ENCODE measurements around the gene CRYGD. TPM values are rescaled to one million over a fixed set of nuclear protein-coding genes. Genes with fewer than 3 reads are reported as not detected.
"Not testable (repeated sequence)": the region's sequence is repeated elsewhere in the genome, so short reads cannot be mapped to it uniquely, and the experiment has no call there.

CRYGD gene
- not detected for total RNA-seq

GRCh38 chr2:208124013-208124715 lies at the start of gene CRYGD:
Gene CRYGD, minus strand, starts transcription at chr2:208124524. Its CDS starts 51 bp downstream, at chr2:208124473.
- H3K36me3 Mint-ChIP-seq (ENCODE audit: low read depth); H3K27ac Mint-ChIP-seq; intact Hi-C loops (cut with DNase I, micrococcal nuclease); CTCF ChIA-PET; H3K9me3 Mint-ChIP-seq (ENCODE audit: low read depth); POLR2A ChIA-PET: not testable (repeated sequence)
- H3K4me1 Mint-ChIP-seq = peaks cover 11% of the 10 kb centered on the region
- H3K4me3 Mint-ChIP-seq = peak within 1 kb of the TSS; percentile 47
- peaks cover 25% of the 10 kb centered on the region for H3K27me3 Mint-ChIP-seq
- DNase-seq (peak; percentile 27), ATAC-seq (peak; percentile 55)

- Mint-ChIP-seq H3K4me3 (no peak overlapping the region), H3K27me3 (no peaks in the 10 kb centered on the region), H3K27ac (no peak overlapping the region), H3K9me3 (ENCODE audit: low read depth) (no peaks in the 10 kb centered on the region), H3K4me1 (peaks cover 4% of the 10 kb centered on the region), H3K36me3 (ENCODE audit: low read depth) (no peaks in the 10 kb centered on the region)
- ATAC-seq = no peak
- ChIA-PET CTCF (interaction anchor here (0.6 to 1.2 kb wide), 3 partner anchors 14 to 109 kb away, joined by 3 to 4 read pairs (median 4); no protein-coding TSS in a partner anchor), POLR2A (no interaction called here)
- DNase-seq = no peak
- intact Hi-C loops (cut with DNase I, micrococcal nuclease) = no loop called here
These were observed 47.8 kb upstream of the CRYGD start for GRCh38 chr2:208172125-208172524.

- Mint-ChIP-seq H3K36me3 (ENCODE audit: low read depth) (no peaks in the 10 kb centered on the region), H3K9me3 (ENCODE audit: low read depth) (no peaks in the 10 kb centered on the region), H3K4me3 (no peak overlapping the region), H3K4me1 (no peaks in the 10 kb centered on the region), H3K27ac (no peak overlapping the region), H3K27me3 (no peaks in the 10 kb centered on the region)
- ChIA-PET CTCF (interaction anchor here (1.0 to 1.8 kb wide), 2 partner anchors 10 to 25 kb away, joined by 3 to 8 read pairs; no protein-coding TSS in a partner anchor), POLR2A (no interaction called here)
- ATAC-seq = no peak
- no peak for DNase-seq
- intact Hi-C loops (cut with DNase I, micrococcal nuclease) = no loop called here
These were observed 40.8 kb upstream of the CRYGD start for GRCh38 chr2:208164951-208165755.

- ChIA-PET CTCF (interaction anchor here (0.6 kb wide), 1 partner anchor 20 kb away, joined by 3 read pairs; no protein-coding TSS in a partner anchor), POLR2A (no interaction called here)
- no peaks in the 10 kb centered on the region for H3K27me3 Mint-ChIP-seq
- ATAC-seq = no peak
- no peak within 1 kb of the TSS for H3K27ac Mint-ChIP-seq
- no peaks in the 10 kb centered on the region for H3K9me3 Mint-ChIP-seq (ENCODE audit: low read depth)
- no peaks in the 10 kb centered on the region for H3K36me3 Mint-ChIP-seq (ENCODE audit: low read depth)
- intact Hi-C loops (cut with DNase I, micrococcal nuclease) = no loop called here
- no peak within 1 kb of the TSS for H3K4me3 Mint-ChIP-seq
- no peaks in the 10 kb centered on the region for H3K4me1 Mint-ChIP-seq
- no peak for DNase-seq
These were observed 39.2 kb upstream of the CRYGD start, which contains the start of gene CRYGA for GRCh38 chr2:208163489-208163888. Gene CRYGA, minus strand, starts transcription at chr2:208163589. Its CDS starts 33 bp downstream, at chr2:208163556.

- POLR2A ChIA-PET = interaction anchor here (0.7 kb wide), 1 partner anchor 126 kb away, joined by 3 read pairs; no protein-coding TSS in a partner anchor
- intact Hi-C loops (cut with DNase I, micrococcal nuclease) = no loop called here
- Mint-ChIP-seq H3K27me3 (no peaks in the 10 kb centered on the region), H3K9me3 (ENCODE audit: low read depth) (peaks cover 2% of the 10 kb centered on the region), H3K36me3 (ENCODE audit: low read depth) (no peaks in the 10 kb centered on the region), H3K4me1 (no peaks in the 10 kb centered on the region), H3K27ac (no peak overlapping the region), H3K4me3 (no peak overlapping the region)
- no peak for ATAC-seq
- CTCF ChIA-PET = no interaction called here
- DNase-seq = no peak
These were observed 32.1 kb upstream of the CRYGD start for GRCh38 chr2:208156439-208156838.

GRCh38 chr2:208153156-208153555 lies 28.8 kb upstream of the CRYGD start:
- CTCF ChIA-PET = interaction anchor here (1.3 to 1.5 kb wide), 2 partner anchors 11 to 22 kb away, joined by 3 read pairs; no protein-coding TSS in a partner anchor
- no peaks in the 10 kb centered on the region for H3K27me3 Mint-ChIP-seq
- no peaks in the 10 kb centered on the region for H3K36me3 Mint-ChIP-seq (ENCODE audit: low read depth)
- POLR2A ChIA-PET = no interaction called here
- peaks cover 2% of the 10 kb centered on the region for H3K9me3 Mint-ChIP-seq (ENCODE audit: low read depth)
- DNase-seq (no peak), ATAC-seq (no peak)
- H3K4me1 Mint-ChIP-seq = no peaks in the 10 kb centered on the region
- H3K27ac Mint-ChIP-seq = no peak overlapping the region
- intact Hi-C loops (cut with DNase I, micrococcal nuclease) = no loop called here
- no peak overlapping the region for H3K4me3 Mint-ChIP-seq

- Mint-ChIP-seq H3K36me3 (ENCODE audit: low read depth) (no peaks in the 10 kb centered on the region), H3K4me1 (no peaks in the 10 kb centered on the region), H3K27ac (no peak overlapping the region), H3K4me3 (no peak overlapping the region), H3K9me3 (ENCODE audit: low read depth) (peaks cover 2% of the 10 kb centered on the region), H3K27me3 (no peaks in the 10 kb centered on the region)
- CTCF ChIA-PET = no interaction called here
- POLR2A ChIA-PET = no interaction called here
- intact Hi-C loops (cut with DNase I, micrococcal nuclease) = no loop called here
- ATAC-seq (no peak), DNase-seq (no peak)
These were observed 26.6 kb upstream of the CRYGD start for GRCh38 chr2:208150956-208151355.

GRCh38 chr2:208150094-208150493 lies 25.8 kb upstream of the CRYGD start:
- DNase-seq (no peak), ATAC-seq (no peak)
- no peaks in the 10 kb centered on the region for H3K36me3 Mint-ChIP-seq (ENCODE audit: low read depth)
- CTCF ChIA-PET = interaction anchor here (0.7 kb wide), 1 partner anchor 19 kb away, joined by 3 read pairs; no protein-coding TSS in a partner anchor
- H3K27me3 Mint-ChIP-seq = no peaks in the 10 kb centered on the region
- intact Hi-C loops (cut with DNase I, micrococcal nuclease) = no loop called here
- peaks cover 2% of the 10 kb centered on the region for H3K9me3 Mint-ChIP-seq (ENCODE audit: low read depth)
- no peak overlapping the region for H3K4me3 Mint-ChIP-seq
- no peak overlapping the region for H3K27ac Mint-ChIP-seq
- no peaks in the 10 kb centered on the region for H3K4me1 Mint-ChIP-seq
- POLR2A ChIA-PET = no interaction called here

GRCh38 chr2:208148803-208149202 lies 24.5 kb upstream of the CRYGD start:
- CTCF ChIA-PET = interaction anchor here (0.6 kb wide), 1 partner anchor 148 kb away, joined by 3 read pairs; no protein-coding TSS in a partner anchor

GRCh38 chr2:208147759-208148158 lies 23.4 kb upstream of the CRYGD start:
- H3K27me3 Mint-ChIP-seq = no peaks in the 10 kb centered on the region
- ChIA-PET CTCF (no interaction called here), POLR2A (no interaction called here)
- H3K9me3 Mint-ChIP-seq (ENCODE audit: low read depth) = peaks cover 2% of the 10 kb centered on the region
- no peak for ATAC-seq
- intact Hi-C loops (cut with DNase I, micrococcal nuclease) = no loop called here
- H3K27ac Mint-ChIP-seq = no peak overlapping the region
- no peaks in the 10 kb centered on the region for H3K36me3 Mint-ChIP-seq (ENCODE audit: low read depth)
- H3K4me3 Mint-ChIP-seq = no peak overlapping the region
- no peaks in the 10 kb centered on the region for H3K4me1 Mint-ChIP-seq
- no peak for DNase-seq

More at GRCh38 chr2:208148803-208149202, 24.5 kb upstream of the CRYGD start:
- ATAC-seq (no peak), DNase-seq (no peak)
- Mint-ChIP-seq H3K9me3 (ENCODE audit: low read depth) (peaks cover 2% of the 10 kb centered on the region), H3K27me3 (no peaks in the 10 kb centered on the region), H3K4me1 (no peaks in the 10 kb centered on the region), H3K27ac (no peak overlapping the region), H3K4me3 (no peak overlapping the region), H3K36me3 (ENCODE audit: low read depth) (no peaks in the 10 kb centered on the region)
- POLR2A ChIA-PET = no interaction called here
- intact Hi-C loops (cut with DNase I, micrococcal nuclease) = no loop called here

- Mint-ChIP-seq H3K9me3 (ENCODE audit: low read depth) (peaks cover under 1% of the 10 kb centered on the region), H3K27me3 (no peaks in the 10 kb centered on the region), H3K4me3 (no peak overlapping the region), H3K36me3 (ENCODE audit: low read depth) (no peaks in the 10 kb centered on the region), H3K27ac (no peak overlapping the region), H3K4me1 (no peaks in the 10 kb centered on the region)
- intact Hi-C loops (cut with DNase I, micrococcal nuclease) = no loop called here
- DNase-seq (no peak), ATAC-seq (no peak)
- POLR2A ChIA-PET = no interaction called here
- CTCF ChIA-PET = no interaction called here
These were observed 22.7 kb upstream of the CRYGD start for GRCh38 chr2:208147008-208147407.

GRCh38 chr2:208146006-208146405 lies 21.7 kb upstream of the CRYGD start, which contains the start of gene CRYGB:
Gene CRYGB, minus strand, starts transcription at chr2:208146158. Its CDS starts 38 bp downstream, at chr2:208146120.
- Mint-ChIP-seq H3K4me3 (no peak within 1 kb of the TSS), H3K36me3 (ENCODE audit: low read depth) (no peaks in the 10 kb centered on the region), H3K27ac (no peak within 1 kb of the TSS), H3K9me3 (ENCODE audit: low read depth) (no peaks in the 10 kb centered on the region), H3K4me1 (no peaks in the 10 kb centered on the region), H3K27me3 (no peaks in the 10 kb centered on the region)
- intact Hi-C loops (cut with DNase I, micrococcal nuclease) = no loop called here
- ChIA-PET CTCF (no interaction called here), POLR2A (no interaction called here)
- DNase-seq = no peak
- ATAC-seq = no peak
